ENCODE measurements around the gene EPOP.
"Not testable (repeated sequence)": the region's sequence is repeated elsewhere in the genome, so short reads cannot be mapped to it uniquely, and the experiment has no call there.

Gene EPOP

DNA sequence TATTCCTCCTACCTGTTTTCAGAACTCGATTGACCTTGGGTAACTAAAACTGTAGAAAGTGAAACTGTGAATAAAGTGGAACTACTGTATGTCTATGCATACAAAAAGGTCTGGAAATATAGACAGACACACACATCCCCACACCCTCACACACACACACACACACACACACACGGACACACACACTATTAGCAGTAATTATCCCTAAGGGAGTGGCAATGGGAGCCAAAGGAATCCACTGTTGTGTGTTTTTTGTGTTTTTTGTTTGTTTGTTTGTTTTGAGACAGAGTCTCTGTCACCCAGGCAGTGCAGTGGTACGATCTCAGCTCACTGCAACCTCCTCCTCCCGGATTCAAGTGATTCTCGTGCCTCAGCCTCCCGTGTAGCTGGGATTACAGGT, 42.4 kb downstream of the EPOP start:
- Mint-ChIP-seq H3K4me1 (no peaks in the 10 kb centered on the region), H3K27ac (ENCODE audit: low read depth) (no peak overlapping the region), H3K9me3 (no peaks in the 10 kb centered on the region)

DNA sequence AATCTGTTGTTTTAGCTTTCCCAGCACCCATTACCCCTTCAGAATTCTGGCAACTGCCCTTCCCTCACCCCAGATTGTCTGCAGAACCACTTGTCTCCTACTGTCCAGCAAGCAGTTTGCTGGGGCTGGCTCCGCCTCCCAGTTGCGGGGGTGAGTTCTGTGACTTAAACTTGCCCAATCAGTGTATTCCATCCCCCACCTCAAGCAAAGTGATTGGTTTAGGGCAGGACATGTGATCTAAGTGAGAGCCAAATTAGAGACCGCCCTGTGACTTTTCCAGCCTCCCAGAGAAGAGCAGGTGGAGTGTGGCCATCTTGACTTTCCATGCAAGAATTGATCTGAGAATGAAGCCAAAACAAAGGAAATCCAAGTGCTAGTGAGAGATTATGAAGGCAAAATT, 46.3 kb downstream of the EPOP start:
- DNase-seq (ENCODE audit: low spot score in 2 of 2) (no peak), ATAC-seq (replicated peaks; ENCODE audit: extremely low read depth, poor library complexity, severe bottlenecking) (no peak)
- no peak overlapping the region for H3K27ac Mint-ChIP-seq (ENCODE audit: low read depth)
- peaks cover 2% of the 10 kb centered on the region for H3K36me3 Mint-ChIP-seq (ENCODE audit: insufficient read depth)
- peaks cover 6% of the 10 kb centered on the region for H3K4me1 Mint-ChIP-seq
- peaks cover 9% of the 10 kb centered on the region for H3K27me3 Mint-ChIP-seq
- H3K9me3 Mint-ChIP-seq: no peaks in the 10 kb centered on the region
- H3K4me3 Mint-ChIP-seq: no peak overlapping the region

More for the DNA sequence above, 42.4 kb downstream of the EPOP start:
- DNase-seq (ENCODE audit: low spot score in 2 of 2): no peak
- H3K4me3 Mint-ChIP-seq: no peak overlapping the region
- ATAC-seq (replicated peaks; ENCODE audit: extremely low read depth, poor library complexity, severe bottlenecking): no peak
- no peaks in the 10 kb centered on the region for H3K36me3 Mint-ChIP-seq (ENCODE audit: insufficient read depth)
- H3K27me3 Mint-ChIP-seq: peaks cover 40% of the 10 kb centered on the region

DNA sequence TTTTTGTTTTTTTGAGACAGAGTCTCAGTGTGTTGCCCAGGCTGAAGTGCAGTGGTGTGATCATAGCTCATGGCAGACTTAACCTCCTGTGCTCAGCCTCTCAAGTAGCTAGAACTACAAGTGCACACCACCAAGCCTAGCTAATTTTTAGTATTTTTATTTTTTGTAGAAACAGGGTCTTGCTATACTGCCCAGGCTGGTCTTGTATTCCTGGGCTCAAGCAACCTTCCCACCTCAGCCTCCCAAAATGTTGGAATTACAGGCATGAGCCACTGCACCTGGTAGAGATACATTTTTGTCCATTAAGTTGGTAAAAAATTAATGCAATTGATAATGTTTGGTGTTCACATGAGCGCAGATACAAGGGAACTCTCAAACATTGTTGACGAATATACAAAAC, 46.8 kb downstream of the EPOP start:
- DNase-seq (ENCODE audit: low spot score in 2 of 2) (no peak), ATAC-seq (replicated peaks; ENCODE audit: extremely low read depth, poor library complexity, severe bottlenecking) (no peak)
- Mint-ChIP-seq H3K9me3 (no peaks in the 10 kb centered on the region), H3K27me3 (peaks cover 11% of the 10 kb centered on the region), H3K27ac (ENCODE audit: low read depth) (no peak overlapping the region), H3K4me1 (peaks cover 6% of the 10 kb centered on the region), H3K4me3 (no peak overlapping the region), H3K36me3 (ENCODE audit: insufficient read depth) (peaks cover 3% of the 10 kb centered on the region)

DNA sequence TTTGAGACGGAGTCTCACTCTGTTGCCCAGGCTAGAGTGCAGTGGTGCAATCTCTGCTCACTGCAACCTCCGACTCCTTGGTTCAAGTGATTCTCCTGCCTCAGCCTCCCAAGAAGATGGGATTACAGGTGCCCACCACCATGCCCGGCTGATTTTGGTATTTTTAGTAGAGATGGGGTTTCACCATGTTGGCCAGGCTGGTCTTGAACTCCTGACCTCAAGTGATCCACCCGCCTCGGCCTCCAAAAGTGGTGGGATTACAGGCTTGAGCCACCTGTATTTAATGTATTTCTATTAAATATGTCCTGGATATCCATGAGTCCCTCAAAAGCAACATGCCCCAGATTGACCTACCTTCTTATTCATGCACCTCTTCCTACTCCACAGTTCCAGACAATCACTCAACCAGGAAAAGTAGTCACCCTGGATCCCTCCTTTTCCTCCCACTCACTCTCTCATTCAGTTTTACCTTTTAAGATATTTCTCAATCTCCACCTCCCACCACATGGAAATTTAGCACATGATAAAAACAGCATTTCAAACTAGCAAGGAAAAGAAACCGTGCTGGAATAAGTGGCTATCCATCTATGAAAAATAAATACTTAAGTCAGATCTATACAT, 48.0 kb downstream of the EPOP start:
- H3K27ac Mint-ChIP-seq (ENCODE audit: low read depth); H3K4me3 Mint-ChIP-seq; DNase-seq (ENCODE audit: low spot score in 2 of 2); H3K9me3 Mint-ChIP-seq; H3K4me1 Mint-ChIP-seq; ATAC-seq (replicated peaks; ENCODE audit: extremely low read depth, poor library complexity, severe bottlenecking); H3K36me3 Mint-ChIP-seq (ENCODE audit: insufficient read depth): not testable (repeated sequence)
- H3K27me3 Mint-ChIP-seq: peaks cover 23% of the 10 kb centered on the region

DNA sequence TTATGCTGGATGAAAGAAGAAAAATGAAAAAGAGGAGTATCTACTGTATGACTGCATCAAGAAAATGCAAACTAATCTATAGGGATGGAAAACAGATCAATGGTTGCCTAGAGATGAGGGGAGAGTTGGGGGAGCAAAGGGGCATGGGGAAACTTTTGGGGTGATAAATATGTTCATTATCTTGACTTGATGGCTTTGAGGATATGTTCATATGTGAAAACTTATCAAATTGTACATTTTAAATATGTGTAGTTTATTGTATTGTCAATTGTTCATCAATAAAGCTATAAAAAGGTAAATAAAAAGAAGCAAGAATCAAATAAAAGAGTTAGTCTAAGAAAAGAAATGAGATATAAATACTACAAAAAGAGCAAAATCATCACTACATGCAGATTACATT, 49.3 kb downstream of the EPOP start:
- Mint-ChIP-seq H3K27me3 (peaks cover 36% of the 10 kb centered on the region), H3K9me3 (no peaks in the 10 kb centered on the region), H3K4me1 (peaks cover 6% of the 10 kb centered on the region), H3K36me3 (ENCODE audit: insufficient read depth) (peaks cover 3% of the 10 kb centered on the region), H3K27ac (ENCODE audit: low read depth) (no peak overlapping the region), H3K4me3 (no peak overlapping the region)
- ATAC-seq (replicated peaks; ENCODE audit: extremely low read depth, poor library complexity, severe bottlenecking) (no peak), DNase-seq (ENCODE audit: low spot score in 2 of 2) (no peak)

DNA sequence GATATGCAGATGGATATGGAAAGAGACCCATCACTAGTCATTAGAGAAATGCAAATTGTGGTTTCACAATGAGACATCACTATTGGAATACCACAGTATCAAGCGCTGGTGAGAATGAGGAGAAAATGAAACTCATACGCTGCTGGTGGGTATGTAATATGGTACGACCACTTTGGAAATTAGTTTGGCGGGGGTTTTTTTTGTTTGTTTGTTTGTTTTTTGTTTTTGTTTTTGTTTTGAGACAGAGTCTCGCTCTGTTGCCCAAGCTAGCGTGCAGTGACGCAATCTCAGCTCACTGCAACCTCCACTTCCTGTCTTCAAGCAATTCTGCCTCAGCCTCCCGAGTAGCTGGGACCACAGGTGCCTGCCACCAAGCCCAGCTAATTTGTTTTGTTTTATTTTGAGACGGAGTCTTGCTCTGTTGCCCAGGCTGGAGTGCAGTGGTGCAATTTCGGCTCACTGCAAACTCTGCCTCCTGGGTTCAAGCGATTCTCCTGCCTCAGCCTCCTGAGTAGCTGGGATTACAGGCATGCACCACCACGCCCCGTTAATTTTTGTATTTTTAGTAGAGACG, 49.9 kb downstream of the EPOP start:
- peak in 1 of 2 donors; percentile 21 for DNase-seq (ENCODE audit: low spot score in 2 of 2)
- Mint-ChIP-seq H3K27me3 (peaks cover 42% of the 10 kb centered on the region), H3K4me3 (peak overlapping the region; percentile 35)
- not testable (repeated sequence) for ATAC-seq (replicated peaks; ENCODE audit: extremely low read depth, poor library complexity, severe bottlenecking); H3K36me3 Mint-ChIP-seq (ENCODE audit: insufficient read depth); H3K27ac Mint-ChIP-seq (ENCODE audit: low read depth); H3K4me1 Mint-ChIP-seq; H3K9me3 Mint-ChIP-seq
